Germinal center (tissue), 1 donor: Measurements from ENCODE around the gene NSD1.
"Not testable (repeated sequence)": the region's sequence is repeated elsewhere in the genome, so short reads cannot be mapped to it uniquely, and the experiment has no call there.

Experiments
- DNase-seq: peaks from one replicate; pipeline ENCODE4 v3.0.0; 2012; ENCODE audit warnings: mixed read lengths, low spot score

Gene NSD1

GRCh38 chr5:177330991-177331842 is 197.6 kb downstream of the NSD1 start:
- no peak for DNase-seq

GRCh38 chr5:177332031-177332895 is 198.7 kb downstream of the NSD1 start:
- DNase-seq = no peak

GRCh38 chr5:177332896-177333260 is 199.3 kb downstream of the NSD1 start:
- DNase-seq = no peak

GRCh38 chr5:177333420-177334154 is 200.0 kb downstream of the NSD1 start:
- DNase-seq = no peak

- DNase-seq = no peak
Observed at GRCh38 chr5:177334155-177334551, 200.6 kb downstream of the NSD1 start.

- DNase-seq = no peak
Observed at GRCh38 chr5:177334781-177335700, 201.5 kb downstream of the NSD1 start.

- DNase-seq = no peak
Observed at GRCh38 chr5:177335701-177336065, 202.1 kb downstream of the NSD1 start.

- no peak for DNase-seq
Observed at GRCh38 chr5:177336112-177336511, 202.5 kb downstream of the NSD1 start.

GRCh38 chr5:177336603-177337494 is 203.3 kb downstream of the NSD1 start:
- DNase-seq = no peak

GRCh38 chr5:177338251-177339106 is 204.9 kb downstream of the NSD1 start:
- no peak for DNase-seq

GRCh38 chr5:177339107-177339638 is 205.6 kb downstream of the NSD1 start:
- no peak for DNase-seq

GRCh38 chr5:177343000-177343399 is 209.4 kb downstream of the NSD1 start:
- not testable (repeated sequence) for DNase-seq

GRCh38 chr5:177343777-177344176 is 210.2 kb downstream of the NSD1 start:
- DNase-seq = no peak

GRCh38 chr5:177344891-177345290 is 211.3 kb downstream of the NSD1 start:
- DNase-seq = no peak

GRCh38 chr5:177346820-177347219 is 213.2 kb downstream of the NSD1 start:
- DNase-seq = no peak

- no peak for DNase-seq
Observed at GRCh38 chr5:177347699-177348098, 214.1 kb downstream of the NSD1 start.

- DNase-seq = no peak
Observed at GRCh38 chr5:177349362-177349647, 215.7 kb downstream of the NSD1 start.

GRCh38 chr5:177349762-177350161 is 216.2 kb downstream of the NSD1 start:
- DNase-seq = no peak
